GM19035 (cell line): ENCODE results near the gene SRRT.
"Not testable (repeated sequence)": the region's sequence is repeated elsewhere in the genome, so short reads cannot be mapped to it uniquely, and the experiment has no call there.

ENCODE experiments used
- ATAC-seq: cut with Tn5 transposase; IDR thresholded peaks from one replicate; pipeline ENCODE4 v1.9.1; 2021; ENCODE audit not compliant: unreplicated experiment

Gene SRRT

DNA sequence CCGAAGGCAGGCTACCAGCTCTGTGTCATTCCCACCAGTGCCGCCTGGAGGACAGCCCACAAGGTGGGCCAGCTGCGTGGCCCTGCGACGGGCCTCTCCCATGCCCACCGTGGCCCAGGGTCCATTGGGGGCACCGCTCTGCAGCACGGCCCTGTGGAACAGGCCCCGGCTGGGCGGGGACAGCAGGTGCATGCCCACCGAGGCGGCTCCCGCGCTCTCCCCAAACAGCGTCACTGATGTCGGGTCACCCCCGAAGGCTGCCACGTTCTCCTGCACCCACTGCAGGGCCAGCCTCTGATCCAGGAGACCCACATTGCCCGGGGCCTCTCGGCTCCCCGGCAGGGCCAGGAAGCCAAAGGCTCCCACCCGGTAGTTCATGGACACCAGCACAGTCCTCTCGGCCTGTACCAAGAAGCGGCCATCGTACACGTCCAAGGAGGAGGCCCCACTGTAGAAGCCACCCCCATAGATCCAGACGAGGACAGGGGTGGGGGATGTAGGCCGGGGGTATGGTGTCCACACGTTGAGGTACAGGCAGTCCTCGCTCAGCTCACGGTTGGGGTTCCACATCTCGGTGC is 18.5 kb downstream of the SRRT start:
- no peak for ATAC-seq

DNA sequence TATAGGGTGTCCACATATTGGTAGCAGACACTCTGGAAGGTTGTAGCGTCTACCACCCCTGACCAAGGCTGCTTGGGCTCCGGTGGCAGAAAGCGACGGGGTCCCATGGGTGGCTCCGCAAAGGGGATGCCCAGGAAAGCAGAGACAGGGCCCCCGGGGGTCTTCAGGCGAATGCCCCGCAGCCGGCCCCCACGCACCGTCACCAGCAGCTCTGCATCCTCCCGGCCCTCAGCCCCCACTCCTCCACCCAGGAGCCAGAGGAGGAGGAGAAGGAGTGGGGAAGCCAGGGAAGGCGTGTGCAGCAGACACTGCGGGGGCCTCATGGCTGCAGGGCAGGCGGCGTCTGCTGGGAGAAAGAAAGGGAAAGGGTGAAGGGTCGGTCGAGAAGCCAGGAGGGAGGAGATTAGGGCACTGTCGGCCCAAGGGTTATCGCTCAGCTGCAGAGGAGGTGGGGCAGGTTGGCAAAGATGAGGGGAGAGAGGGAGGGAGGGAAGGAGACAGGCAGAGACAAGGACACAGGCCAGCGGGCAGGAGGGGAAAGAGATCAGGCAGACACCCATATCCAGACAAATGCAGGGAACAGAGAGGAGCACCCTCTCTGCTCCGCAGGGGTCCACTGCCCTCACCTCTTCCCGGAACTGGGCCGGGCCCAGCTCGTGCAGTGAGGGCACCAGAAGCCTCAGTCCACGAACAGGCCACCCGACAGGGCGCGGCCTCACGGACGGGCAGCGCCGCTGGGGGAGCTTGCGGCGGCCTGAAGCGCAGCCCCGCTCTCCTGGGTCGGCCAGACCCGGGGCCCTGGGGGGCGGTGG is 19.2 kb downstream of the SRRT start:
- no peak for ATAC-seq

DNA sequence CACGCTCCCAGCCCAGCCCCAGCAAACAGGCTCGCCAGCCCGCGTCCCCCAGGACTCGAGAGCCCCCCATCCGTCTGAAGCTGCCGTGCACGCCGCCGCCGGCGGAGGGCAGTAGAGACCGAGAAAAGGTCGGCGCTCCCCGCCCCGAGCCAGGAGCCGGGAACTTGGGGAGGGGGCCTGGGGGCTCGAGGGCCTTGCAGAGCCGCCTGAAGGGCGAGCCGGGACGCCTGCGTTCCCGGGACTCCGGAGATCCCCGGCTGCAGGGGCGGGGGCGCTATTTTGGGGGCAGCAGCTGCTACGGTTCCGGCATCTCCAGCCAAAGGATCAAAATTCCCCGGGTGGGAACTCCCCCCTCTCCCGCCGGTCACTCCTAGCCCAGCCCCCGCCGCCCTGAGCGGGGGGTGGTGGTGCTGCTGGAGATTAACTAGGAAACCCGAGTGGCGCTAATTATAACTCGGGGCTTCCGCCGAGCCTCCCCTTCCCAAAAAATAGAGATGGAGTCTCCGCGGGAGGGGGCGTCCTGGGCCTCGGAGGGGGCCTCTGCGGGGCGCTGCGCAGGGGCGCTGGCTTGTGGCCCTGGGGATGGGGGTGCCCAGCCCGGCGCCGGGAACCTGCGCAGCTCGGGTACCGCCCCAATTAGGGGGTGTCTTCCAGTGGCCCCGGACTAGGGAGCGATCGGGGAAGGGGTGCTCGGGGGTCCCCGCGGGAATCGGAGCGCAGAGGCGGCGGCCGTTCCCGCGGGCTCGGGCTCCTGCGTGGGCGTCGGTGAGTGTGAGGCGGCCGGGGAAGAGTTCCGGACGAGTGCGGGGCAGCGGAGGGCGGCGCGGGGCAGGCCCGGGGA is 20.2 kb downstream of the SRRT start:
- no peak for ATAC-seq

DNA sequence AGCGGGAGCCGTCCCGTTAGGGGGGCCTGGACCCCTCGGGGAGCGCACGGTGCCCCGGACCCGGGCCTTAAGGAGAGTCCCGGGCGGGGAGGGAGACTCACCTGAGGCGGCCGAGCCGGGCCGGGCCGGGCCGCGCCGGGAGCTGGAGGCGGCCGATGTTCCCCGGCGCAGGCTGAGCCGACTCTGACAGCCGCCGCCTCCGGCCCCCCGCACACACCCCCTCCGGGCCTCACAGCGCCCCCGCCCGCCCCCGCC is 20.7 kb downstream of the SRRT start, which contains the start of gene ACHE:
Gene ACHE, minus strand, starts transcription at position 188 of the 255 bp plus-strand sequence. CDS start 1,656 bp downstream, outside the sequence.
- no peak for ATAC-seq

DNA sequence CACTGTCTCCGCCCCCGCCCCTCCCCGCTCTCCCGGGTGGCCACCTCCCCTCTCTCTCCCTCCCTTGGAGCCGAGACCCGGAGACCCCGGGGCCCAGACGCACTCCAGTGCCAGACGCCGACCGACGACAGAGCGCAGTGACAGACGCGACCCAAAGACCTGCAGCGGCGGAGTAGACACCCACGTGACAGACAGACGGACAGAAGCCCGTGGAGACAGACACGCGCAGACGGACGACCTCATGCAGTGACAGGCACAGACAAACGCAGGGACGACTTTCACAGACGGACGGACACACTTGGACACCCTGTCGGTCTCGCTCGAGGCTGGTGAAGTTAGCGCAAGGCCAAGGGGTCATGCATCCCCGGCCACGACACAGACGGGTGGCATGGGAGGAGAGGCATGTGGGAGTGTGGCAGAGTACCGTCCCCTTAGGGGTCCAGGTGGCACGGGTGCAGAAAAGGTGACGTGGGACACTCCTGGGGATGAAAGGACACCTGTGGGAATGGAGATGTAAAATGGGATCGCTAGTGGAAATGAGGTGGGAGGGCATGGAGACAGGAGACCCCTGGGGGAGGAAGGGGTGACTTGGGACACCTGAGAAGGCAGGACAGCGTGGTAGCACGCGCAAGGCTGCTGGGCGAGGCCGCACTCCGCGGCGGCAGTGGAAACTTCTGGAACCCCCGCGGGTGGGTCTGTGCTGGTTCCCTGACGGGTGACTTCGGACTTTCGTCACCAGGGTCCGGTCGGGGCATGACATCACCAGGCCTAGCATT is 21.2 kb downstream of the SRRT start:
- no peak for ATAC-seq

DNA sequence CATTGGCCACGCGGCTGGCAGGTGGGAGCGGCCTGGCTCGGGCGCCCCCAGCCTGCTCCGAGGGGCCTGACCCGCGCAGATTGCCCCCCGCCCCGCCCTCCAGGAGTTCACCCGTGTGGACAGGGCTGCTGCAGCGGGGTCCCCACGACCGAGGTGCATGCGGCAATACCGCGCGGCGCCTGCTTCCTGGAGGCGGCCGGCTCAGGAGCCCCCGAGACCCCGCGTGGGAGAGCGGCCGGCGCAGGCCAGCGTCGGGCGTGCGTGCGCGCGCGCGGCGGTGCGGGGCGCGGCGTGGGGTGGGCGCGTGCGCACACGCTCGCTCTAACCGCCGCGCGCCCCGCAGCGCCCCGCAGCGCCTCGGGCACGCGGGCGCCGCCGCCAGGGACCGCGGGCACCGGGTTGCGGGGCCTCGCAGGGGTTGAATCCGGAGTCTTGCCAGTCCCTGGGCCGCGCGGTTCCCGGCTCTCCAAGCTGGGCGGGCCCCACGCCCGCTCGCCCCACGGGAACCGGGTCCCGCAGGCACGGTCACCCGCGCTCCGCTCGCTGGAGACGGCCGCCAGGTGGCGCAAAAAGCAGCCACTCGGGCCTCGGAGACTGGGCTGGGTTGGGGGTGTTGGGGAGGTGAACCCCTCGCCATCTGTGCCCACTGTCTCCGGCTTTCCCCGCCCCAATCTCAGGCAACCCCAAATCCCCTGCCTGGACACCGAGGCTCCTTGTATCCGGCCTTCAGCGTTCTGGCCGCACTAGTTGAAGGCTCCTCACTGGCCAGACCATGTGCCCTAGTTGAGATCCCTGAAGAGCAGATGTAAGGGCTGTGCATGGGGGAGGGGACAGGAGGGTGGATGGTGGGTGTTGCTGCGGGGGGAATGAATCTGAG is 22.1 kb downstream of the SRRT start:
- no peak for ATAC-seq

DNA sequence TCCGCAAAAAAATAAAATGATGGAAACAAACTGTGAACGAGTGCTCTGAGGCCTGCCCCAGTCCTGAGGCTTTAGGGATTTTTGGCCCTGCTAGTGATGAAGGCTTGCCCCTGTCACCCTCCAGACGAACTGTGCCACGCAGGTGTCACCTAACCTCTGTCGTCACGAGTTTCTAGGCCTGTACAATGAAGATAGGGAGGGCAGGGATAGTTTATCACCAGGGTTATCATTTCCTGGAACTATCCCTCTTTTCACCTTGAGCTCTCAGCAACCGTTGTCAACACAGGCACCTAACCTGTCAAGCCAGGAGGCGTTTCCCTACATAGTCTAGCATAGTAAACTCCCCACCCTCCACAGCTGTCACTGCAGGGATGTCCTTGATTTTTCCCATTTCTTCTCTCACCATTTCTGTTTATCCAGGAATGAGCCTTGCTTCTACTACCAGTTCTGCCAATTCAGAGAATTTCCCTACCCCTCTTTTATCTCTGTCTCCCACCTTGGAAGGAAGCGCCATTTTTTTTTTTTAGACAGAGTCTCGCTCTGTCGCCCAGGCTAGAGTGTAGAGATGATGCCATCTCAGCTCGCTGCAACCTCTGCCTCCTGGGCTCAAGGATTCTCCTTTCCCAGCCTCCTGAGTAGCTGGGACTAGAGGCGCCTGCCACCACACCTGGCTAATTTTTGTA is 23.0 kb downstream of the SRRT start:
- ATAC-seq, result no peak

DNA sequence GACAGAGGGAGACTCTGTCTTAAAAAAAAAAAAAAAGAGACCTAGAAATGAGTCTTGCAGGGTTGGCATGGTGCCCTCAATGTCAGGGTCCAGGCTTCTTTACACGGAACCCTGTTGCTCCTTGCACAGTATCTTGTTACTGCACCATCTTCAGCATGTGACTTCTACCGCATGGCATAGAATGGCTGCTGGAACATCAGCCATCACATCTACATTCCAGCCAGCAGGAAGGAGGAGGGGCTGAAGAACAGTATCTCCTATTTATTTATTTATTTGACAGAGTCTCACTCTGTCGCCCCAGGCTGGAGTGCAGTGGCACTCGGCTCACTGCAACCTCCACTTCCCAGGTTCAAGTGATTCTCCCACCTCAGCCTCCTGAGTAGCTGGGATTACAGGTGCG is 24.5 kb downstream of the SRRT start:
- ATAC-seq, result no peak

DNA sequence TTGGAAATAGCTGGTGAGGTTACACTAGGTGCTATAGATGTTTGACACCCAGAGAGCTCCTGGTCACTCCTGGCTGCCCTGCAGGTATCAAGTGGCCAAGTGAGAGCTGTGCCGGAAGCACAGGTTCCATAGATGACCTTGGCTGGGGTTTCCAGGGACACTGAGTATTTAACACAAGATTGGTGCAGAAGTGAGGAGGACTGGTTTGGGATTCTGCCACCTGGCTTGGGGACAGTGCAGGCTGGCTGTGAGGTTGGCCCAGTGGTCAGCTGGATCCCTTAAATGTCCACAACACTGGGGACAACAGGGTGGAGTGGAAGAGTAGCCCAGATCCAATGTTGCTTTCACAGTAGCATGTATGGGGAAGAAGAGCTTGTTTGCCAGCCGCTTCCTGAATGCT is 26.1 kb downstream of the SRRT start:
- ATAC-seq, result no peak

DNA sequence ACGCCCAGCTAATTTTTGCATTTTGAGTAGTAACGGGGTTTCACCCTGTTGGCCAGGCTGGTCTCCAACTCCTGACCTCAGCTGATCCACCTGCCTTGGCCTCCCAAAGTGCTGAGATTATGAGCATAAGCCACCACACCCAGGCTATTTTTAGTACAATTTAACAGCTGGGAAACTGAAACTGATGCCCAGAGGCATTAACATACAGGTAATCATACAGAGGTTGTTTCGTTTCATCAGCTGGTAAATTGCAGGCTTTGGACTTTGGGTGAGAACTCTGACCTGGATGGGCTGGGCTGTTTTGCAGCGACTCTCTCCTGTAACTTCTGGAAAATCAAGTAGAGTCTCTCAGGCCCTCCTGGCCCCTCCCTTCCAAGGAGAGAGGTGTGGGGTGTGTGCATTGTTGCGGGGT is 27.0 kb downstream of the SRRT start:
- no peak for ATAC-seq

DNA sequence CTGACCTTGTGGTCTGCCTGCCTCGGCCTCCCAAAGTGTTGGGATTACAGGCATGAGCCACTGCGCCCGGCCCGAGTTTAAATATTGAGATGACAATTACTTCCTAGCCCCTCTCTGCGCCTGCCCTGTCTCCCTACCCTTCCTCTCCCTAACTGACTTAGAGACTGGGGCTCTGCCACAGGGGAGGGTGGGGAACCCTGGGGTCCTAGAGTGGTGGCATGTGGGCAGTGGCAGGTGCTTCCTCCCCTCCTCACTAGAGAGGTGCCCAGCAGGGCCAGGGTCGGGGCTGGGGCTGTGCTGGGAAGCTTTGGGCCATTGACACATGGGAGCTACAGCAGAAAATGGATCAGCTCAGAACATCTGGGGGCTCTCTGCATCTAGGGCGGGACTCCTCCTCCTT is 27.7 kb downstream of the SRRT start:
- ATAC-seq, result no peak

DNA sequence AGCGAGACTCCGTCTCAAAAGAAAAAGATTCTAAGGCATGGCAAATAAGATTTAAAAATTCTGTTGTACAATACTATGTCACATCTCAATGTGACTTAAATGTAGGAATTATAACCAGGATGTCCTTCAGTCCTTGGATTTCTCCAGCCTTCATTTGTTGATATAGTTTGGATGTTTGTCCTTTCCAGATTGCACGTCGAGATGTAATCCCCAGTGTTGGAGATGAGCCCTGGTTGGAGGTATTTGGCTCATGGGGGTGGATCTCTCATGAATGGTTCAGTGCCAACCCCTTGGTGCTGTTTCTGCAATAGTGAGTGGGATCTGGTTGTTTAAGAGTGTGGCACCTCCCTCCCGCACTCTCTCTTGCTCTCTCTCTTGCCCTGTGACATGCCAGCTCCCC is 33.6 kb downstream of the SRRT start:
- no peak for ATAC-seq

DNA sequence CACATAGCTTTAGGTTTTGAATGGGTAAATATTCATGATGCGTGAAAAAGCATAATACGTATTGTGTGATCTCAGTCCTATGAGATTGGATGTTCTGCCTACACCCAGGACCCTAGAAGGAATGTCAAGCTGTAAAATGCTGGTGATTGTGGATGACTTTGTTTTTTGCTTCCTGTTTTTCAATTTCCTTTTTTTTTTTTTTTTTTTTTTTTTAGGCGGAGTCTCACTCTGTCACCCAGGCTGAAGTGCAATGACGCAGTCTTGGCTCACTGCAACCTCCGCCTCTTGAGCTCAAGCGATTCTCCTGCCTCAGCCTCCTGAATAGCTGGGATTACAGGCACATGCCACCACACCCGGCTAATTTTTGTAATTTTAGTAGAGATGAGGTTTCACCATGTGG is 35.5 kb downstream of the SRRT start:
- ATAC-seq, result not testable (repeated sequence)

DNA sequence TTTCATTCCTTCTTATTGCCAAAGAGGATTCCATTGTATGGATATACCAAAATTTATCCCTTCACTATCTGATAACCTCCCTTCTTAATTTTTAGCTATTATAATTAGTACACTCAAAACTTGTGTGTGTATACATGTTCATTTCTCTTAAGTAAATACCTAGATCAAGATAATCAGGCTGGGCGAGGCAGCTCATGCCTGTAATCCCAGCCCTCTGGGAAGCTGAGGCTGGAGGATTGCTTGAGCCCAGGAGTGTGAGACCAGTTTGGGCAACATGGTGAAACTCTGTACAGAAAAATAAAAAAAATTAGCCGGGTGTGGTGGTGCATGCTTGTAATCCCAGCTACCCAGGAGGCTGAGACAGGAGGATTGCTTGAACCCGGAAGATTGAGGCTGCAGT is 36.6 kb downstream of the SRRT start:
- no peak for ATAC-seq

DNA sequence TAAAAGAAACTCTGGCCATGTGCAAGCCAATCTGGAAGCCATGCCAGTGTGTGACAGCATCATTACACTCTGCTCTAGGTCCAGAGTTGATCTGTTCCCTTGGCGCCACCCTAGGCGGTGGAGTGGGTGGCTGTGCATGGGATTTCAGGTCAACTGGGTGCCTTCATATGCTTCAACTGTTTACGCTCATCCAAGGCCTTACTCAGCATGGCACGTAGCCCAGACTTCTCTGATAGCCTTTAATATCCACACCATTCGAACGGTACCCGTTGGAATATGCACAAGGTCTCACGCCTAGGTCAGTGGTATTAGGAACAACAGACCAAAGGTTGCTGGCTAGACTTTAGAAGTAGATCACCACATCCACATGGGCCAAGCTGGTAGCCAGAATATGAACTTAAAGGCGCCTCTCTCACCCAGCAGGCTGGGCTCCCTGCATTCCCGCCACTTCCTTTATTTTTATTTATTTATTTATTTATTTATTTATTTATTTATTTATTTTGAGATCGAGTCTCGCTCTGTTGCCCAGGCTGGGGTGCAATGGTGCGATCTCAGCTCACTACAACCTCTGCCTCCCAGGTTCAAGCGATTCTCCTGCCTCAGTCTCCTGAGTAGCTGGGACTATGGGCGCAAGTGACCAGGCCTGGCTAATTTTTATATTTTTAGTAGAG is 39.4 kb downstream of the SRRT start:
- ATAC-seq, result no peak

DNA sequence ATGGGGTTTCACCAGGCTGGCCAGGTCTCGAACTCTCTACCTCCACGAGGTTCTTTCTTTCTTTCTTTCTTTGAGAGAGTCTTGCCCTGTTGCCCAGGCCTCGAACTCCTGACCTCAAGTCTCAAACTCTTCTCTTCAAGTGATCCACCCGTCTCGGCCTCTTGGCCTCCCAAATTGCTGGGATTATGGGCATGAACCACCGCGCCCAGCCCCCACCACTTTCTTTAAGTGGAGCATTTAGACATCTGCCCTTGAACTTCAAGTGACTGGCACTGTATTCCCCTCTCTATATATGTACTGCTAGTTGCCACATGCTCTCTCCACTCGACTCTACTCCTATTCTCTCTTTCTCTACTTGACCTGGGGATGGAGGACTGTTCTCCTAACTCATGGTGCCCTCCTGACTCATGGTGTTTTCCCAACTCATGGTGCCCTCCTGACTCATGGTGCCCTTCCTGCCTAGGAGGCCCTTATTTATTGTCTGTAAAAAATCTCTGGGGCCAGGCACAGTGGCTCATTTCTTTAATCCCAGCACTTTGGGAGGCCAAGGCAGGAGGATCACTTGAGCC is 40.1 kb downstream of the SRRT start:
- ATAC-seq, result no peak

DNA sequence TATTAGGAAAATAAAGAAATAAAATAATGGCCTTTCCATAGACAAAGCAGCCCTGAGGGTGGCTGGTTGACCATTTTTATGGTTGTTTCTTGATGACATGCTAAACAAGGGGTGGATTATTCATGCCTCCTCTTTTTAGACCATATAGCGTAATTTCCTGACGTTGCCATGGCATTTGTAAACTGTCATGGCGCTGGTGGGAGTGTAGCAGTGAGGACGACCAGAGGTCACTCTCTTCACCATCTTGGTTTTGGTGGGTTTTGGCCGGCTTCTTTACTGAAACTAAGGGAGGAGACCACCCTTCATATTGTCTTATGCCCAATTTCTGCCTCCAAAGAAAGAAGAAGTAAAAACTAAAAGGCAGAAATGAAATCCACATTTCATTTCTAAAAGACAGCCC is 44.4 kb downstream of the SRRT start:
- not testable (repeated sequence) for ATAC-seq

DNA sequence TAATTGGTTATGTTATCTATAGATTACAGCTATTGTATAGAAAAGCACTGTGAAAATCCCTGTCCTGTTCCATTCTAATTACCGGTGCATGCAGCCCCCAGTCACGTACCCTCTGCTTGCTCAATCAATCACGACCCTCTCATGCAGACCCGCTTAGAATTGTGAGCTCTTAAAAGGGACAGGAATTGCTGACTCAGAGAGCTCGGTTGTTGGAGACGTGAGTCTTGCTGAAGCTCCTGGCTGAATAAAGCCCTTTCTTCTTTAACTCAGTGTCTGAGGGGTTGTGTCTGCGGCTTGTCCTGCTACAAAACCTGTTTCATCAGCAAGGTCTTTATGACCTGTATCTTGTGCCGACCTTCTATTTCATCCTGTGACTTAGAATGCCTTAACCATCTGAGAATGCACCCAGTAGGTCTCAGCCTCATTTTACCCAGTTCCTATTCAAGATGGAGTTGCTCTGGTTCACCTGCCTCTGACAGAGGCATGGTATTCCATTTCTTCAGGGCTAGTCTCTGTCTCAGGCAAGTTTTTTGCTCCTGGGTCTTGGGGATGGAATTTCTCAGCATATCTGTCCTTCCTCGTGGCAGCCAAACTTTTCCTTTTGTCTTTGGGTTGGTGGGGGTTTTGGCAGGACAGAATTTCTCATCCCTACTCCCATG is 45.0 kb downstream of the SRRT start:
- ATAC-seq, result not testable (repeated sequence)
